SK-N-MC (cell line): ENCODE measurements around the gene BIRC2.

ENCODE experiments used
- EZH2 ChIP-seq: fragments of 200-600 bp; sonication (generic); IDR thresholded peaks from one replicate; pipeline ENCODE4 v1.6.1; 2017; ENCODE audit warnings: antibody characterized with exemption
- POLR2AphosphoS5 ChIP-seq: IDR thresholded peaks from 2 replicates; pipeline ENCODE4 v1.6.1; 2012; ENCODE audit warnings: mild to moderate bottlenecking, low read depth, low read length, borderline replicate concordance

DNA sequence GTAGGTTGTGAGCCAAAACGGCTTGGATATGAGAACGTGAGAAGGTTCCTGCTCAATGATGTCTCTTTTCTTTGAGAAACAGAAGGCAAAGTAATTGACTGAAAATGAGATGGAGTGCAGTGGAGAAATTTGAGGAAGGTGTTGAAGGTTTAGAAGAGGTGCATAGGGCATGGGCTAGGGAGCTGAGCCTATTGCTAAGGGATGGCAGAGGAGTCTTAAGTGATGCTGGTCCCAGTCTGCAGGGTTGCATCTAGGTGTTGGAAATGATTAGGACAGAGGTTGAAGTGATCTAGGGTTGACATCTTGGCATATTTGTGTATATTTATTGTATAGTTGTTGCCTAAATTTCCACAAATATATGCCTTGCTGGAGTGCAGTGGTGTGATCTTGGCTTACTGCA lies 27.5 kb upstream of the BIRC2 start:
- no peak for TF ChIP-seq POLR2AphosphoS5
- TF ChIP-seq EZH2: no peak
